ENCODE measurements around the gene CERS1.

Gene CERS1

GRCh38 chr19:18853755-18854427, 42.1 kb downstream of the CERS1 start:
- Histone ChIP-seq H3K4me3 (ENCODE audit: low read depth, low read length) (no peak overlapping the region), H3K27ac (ENCODE audit: extremely low read depth, low read depth, low read length) (no peak overlapping the region), H3K36me3 (ENCODE audit: control insufficient read depth in 2 of 2, insufficient read depth in 1 of 2, low read length in 2 of 2) (peaks cover 8 to 99% of the 10 kb centered on the region in 2 experiments; a peak in 2 of 3 replicates), H3K9me3 (ENCODE audit: control insufficient read depth, insufficient read depth, low read depth, low read length) (no peaks in the 10 kb centered on the region), H3K4me1 (ENCODE audit: control insufficient read depth, insufficient read depth, low read length) (no peaks in the 10 kb centered on the region)
- TF ChIP-seq ZBTB11 (tag by site-specific recombination; conservative IDR thresholded peaks at IDR 0.05; ENCODE audit: low read depth) = no peak
- TF ChIP-seq ZNF112 (tag by site-specific recombination; IDR thresholded peaks at IDR 0.05) = no peak
- no peak for TF ChIP-seq ZNF48 (tag by site-specific recombination; IDR thresholded peaks at IDR 0.05)
- TF ChIP-seq ZNF211 (tag by site-specific recombination; IDR thresholded peaks at IDR 0.05; ENCODE audit: low read depth) = no peak
- TF ChIP-seq, protein P1, sequence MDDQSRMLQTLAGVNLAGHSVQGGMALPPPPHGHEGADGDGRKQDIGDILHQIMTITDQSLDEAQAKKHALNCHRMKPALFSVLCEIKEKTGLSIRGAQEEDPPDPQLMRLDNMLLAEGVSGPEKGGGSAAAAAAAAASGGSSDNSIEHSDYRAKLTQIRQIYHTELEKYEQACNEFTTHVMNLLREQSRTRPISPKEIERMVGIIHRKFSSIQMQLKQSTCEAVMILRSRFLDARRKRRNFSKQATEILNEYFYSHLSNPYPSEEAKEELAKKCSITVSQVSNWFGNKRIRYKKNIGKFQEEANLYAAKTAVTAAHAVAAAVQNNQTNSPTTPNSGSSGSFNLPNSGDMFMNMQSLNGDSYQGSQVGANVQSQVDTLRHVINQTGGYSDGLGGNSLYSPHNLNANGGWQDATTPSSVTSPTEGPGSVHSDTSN (CRISPR knock-in tag; IDR thresholded peaks at IDR 0.05) = no peak
- TF ChIP-seq ZNF658 (tag by site-specific recombination; IDR thresholded peaks at IDR 0.05) = no peak
- no peak for TF ChIP-seq OVOL3 (tag by site-specific recombination; IDR thresholded peaks at IDR 0.05)
- TF ChIP-seq ZNF548 (tag by site-specific recombination; IDR thresholded peaks at IDR 0.05) = no peak
- TF ChIP-seq ZNF223 (tag by site-specific recombination; IDR thresholded peaks at IDR 0.05) = no peak
- no peak for TF ChIP-seq ZNF571 (tag by site-specific recombination; IDR thresholded peaks at IDR 0.05)
- TF ChIP-seq ZNF221 (tag by site-specific recombination; IDR thresholded peaks at IDR 0.05; ENCODE audit: borderline replicate concordance) = no peak
- no peak for TF ChIP-seq ZNF239 (tag by site-specific recombination; IDR thresholded peaks at IDR 0.05)
- TF ChIP-seq ZNF184 (tag by site-specific recombination; IDR thresholded peaks at IDR 0.05) = no peak
- no peak for TF ChIP-seq ZNF354C (tag by site-specific recombination; IDR thresholded peaks at IDR 0.05; ENCODE audit: borderline replicate concordance, low read depth)
- no peak for TF ChIP-seq ZNF580 (tag by site-specific recombination; IDR thresholded peaks at IDR 0.05)
- TF ChIP-seq ZNF544 (tag by site-specific recombination; IDR thresholded peaks at IDR 0.05) = no peak
- no peak for TF ChIP-seq ZNF510 (tag by site-specific recombination; IDR thresholded peaks at IDR 0.05; ENCODE audit: insufficient replicate concordance)
- ChIA-PET CTCF (interaction anchor here (0.6 to 0.7 kb wide), 2 partner anchors 318 to 383 kb away, joined by 3 to 5 read pairs; no protein-coding TSS in a partner anchor), POLR2A (no interaction called here)

- Histone ChIP-seq H3K4me1 (ENCODE audit: control insufficient read depth, insufficient read depth, low read length) (no peaks in the 10 kb centered on the region), H3K27ac (ENCODE audit: extremely low read depth, low read depth, low read length) (no peak overlapping the region), H3K36me3 (ENCODE audit: control insufficient read depth in 2 of 2, insufficient read depth in 1 of 2, low read length in 2 of 2) (peaks cover 8 to 99% of the 10 kb centered on the region in 2 experiments; a peak in 2 of 3 replicates), H3K9me3 (ENCODE audit: control insufficient read depth, insufficient read depth, low read depth, low read length) (no peaks in the 10 kb centered on the region), H3K4me3 (ENCODE audit: low read depth, low read length) (no peak overlapping the region)
- ChIA-PET POLR2A (no interaction called here), CTCF (no interaction called here)
- TF ChIP-seq ZNF645 (tag by site-specific recombination; IDR thresholded peaks at IDR 0.05) (no peak), SP2 (tag by site-specific recombination; IDR thresholded peaks at IDR 0.05) (no peak), ZNF398 (tag by site-specific recombination; IDR thresholded peaks at IDR 0.05) (no peak), HOXD13 (CRISPR knock-in tag; IDR thresholded peaks at IDR 0.05; ENCODE audit: borderline replicate concordance) (no peak), ZNF292 (tag by site-specific recombination; IDR thresholded peaks at IDR 0.05; ENCODE audit: borderline replicate concordance, low read depth) (no peak)
- TF ChIP-seq, protein P2, sequence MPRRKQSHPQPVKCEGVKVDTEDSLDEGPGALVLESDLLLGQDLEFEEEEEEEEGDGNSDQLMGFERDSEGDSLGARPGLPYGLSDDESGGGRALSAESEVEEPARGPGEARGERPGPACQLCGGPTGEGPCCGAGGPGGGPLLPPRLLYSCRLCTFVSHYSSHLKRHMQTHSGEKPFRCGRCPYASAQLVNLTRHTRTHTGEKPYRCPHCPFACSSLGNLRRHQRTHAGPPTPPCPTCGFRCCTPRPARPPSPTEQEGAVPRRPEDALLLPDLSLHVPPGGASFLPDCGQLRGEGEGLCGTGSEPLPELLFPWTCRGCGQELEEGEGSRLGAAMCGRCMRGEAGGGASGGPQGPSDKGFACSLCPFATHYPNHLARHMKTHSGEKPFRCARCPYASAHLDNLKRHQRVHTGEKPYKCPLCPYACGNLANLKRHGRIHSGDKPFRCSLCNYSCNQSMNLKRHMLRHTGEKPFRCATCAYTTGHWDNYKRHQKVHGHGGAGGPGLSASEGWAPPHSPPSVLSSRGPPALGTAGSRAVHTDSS (tag by site-specific recombination; IDR thresholded peaks at IDR 0.05) = no peak
Observed at GRCh38 chr19:18852648-18853047, 43.3 kb downstream of the CERS1 start.

Measured in HEK293 (cell line).